Posterior cingulate gyrus (tissue), 11 donors: ENCODE measurements around the gene FBXL20.

Experiments
- DNase-seq, 10 donors: peaks; one replicate each; pipeline versions ENCODE4 v3.0.0 to v3.0.0-alpha.2; 2020 to 2021; ENCODE audit warnings: mixed read lengths in 3 of 10
- intact Hi-C: fragments of 100-400 bp; cut with DNase I; formaldehyde crosslinking; loops from one replicate; pipeline ENCODE4 v1.15.1; 2023

The FBXL20 gene

GRCh38 chr17:39231591-39232551 lies 169.6 kb downstream of the FBXL20 start:
- intact Hi-C loops = loop anchor here (2.0 kb wide), 1 partner anchor 249 kb away; no protein-coding TSS in a partner anchor
- DNase-seq = peak in 7 of 10 donors; percentile 37 to 93 (median 58)

DNA sequence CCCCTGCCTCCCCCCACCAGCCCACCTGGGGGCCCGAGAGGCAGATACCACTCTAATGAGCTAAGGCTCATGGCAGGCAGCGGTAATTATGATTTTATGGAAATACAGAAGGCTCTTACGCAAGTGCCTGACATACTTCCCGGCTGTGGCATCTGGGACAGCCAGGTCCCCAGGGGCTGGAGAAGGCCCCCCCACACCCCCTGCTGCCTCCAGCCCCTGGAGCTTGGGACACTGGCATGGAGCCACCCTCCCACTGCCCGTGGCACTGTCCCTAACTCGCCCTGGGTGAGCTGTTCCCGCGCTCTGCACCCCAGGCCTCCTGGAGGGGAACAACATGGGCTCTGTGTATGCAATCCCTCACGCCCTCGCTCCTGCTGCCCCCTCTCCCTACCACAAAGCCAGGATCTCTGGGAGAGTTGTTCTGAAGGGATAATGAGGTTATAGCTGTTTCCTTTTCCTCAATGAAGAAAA lies 170.3 kb downstream of the FBXL20 start:
- intact Hi-C loops = no loop called here
- DNase-seq = peak in 3 of 10 donors; percentile 62 to 70 (median 66)

DNA sequence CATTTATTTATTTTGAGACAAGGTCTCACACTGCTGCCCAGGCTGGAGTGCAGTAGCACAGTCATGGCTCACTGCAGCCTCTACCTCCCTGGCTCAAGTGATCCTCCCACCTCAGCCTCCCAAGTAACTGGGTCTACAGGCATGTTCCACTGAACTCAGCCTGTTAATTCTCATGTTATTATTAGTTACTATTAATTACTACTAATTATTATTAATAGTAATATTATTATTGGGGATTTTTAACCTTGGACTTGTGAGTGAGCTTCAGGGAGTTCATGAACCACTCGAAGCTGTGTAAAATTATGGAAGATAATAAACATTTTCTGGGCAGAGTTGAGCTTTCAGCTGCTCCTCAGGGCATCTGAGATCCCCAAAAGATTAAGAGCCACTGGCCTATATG lies 171.1 kb downstream of the FBXL20 start:
- intact Hi-C loops = no loop called here
- peak in 3 of 10 donors; percentile 8 to 57 (median 39) for DNase-seq

DNA sequence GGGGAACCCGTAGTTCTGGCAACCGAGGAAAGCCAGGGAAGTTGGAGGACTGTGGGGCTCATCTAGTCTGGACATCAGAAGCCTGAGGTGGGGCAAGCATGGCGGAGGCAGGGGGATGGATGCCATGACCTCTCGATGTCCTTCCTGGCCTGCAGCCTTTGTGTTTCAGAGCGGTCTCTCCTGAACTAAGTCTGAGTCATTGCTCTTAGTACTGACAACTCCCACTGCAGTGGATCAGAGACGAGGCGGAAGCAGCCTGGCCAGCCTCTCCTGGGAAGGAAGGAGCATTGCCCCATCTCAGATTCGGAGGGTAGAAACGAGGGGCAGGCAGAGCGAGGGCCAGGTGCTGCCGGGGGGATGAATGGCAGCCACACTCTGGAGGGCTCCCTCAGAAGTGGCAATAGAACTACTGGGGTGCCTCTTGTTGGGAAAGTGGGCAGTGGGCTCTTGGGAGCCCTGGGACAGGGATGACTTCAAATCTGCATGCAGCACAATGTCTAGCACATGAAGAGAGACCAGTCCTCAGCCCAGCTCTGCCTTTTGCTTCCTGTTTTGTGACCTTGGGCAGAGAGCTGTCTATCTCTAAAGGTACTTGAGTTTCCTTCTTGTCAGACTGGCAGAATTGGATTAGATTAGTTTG lies 172.0 kb downstream of the FBXL20 start:
- intact Hi-C loops = no loop called here
- peak in 3 of 10 donors; percentile 60 to 82 (median 69) for DNase-seq

DNA sequence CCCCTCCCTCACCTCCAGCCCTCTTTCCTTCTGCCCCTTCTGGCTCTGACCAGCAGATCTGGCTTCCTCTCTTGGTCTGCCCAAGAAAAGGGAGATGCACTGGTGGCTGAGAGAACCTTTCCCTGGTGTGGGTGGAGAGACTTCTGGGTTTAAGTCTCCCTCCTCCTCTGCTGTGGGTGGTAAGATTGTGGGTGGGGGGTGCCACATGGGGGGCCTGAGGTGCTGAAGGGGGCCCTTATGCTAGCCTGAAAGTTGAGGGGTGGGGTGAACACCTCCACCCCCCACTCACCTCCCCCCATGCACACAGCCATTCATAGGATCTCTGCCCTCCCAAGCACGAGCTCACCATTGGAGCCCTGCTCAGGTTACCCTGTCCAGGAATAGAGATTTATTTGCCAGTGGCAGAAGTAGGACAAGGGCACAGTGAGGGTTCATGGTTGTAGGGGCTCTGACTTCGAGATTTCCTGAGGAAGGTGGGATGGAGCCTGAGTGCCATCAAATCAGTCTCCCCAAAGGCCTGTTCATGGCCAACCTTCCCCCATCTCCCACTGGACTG lies 174.0 kb downstream of the FBXL20 start:
- intact Hi-C loops = no loop called here
- DNase-seq = peak in 2 of 10 donors; percentile 2 to 8

DNA sequence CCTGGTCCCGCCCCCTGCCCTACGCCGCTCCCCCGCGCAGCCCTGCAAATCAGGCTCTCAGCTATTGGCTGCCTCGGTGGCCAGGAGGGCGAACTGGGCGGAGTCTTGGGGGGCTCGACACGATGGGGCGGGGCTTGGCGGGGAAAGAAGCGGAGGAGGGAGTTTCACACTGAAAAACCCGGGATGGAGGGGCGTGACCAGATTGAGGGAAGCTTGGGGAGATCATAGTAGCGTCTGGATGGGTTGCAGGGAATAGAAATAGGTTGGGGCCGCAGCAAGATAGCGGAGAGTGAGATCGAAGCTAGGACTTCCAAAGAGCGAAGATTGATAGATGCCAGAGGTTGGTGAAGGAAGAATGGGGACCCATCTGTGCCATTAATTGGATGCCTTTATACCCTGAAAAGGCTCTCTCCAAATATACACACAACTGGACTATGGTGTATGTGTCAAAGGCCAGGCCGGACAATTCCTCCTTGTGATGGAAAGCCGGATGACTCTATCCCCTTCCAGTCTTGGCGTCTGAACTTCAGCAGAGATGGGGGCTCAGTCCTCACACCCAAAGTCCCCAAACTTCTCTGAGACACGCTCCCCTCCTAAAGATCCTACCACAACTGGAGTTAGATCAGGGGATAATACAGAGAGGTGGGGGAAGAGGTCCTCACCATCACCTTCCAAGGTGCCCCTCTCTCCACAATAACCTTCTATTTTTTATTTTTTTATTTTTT lies 175.3 kb downstream of the FBXL20 start:
- DNase-seq = peak in 9 of 10 donors; percentile 38 to 97 (median 81)

DNA sequence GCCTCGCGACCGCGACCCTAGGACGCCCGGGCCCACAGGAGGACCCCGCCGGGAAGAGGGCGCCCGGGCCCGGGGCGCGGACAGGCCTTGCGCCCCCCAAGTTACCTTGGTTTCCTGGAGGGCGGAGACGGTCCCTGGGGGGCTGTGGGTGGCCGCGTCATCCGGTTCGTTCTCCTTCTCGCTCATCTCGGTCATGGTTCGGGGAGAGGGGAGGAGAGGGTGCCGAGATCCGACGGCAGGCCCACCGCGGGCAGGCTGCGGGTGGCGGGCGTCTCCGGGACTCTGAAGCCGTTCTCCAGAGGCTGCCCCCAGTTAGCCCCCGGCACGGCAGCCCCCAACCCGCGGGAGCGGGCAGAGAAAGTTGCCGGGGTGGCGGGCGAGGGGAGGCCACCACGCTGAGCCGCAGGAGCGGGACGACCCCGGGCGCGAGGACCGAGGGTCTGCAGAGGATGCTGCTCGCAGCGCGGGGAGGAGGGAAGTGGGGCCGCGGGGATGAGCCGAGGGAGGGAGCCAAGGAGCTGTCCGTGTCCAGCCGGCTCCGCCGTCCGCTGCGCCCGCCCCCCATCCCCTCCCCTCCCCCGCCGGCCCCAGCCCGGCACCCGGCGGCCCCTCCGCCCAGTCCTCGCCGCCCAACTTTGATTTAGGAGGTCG lies 176.0 kb downstream of the FBXL20 start, which contains the start of gene STAC2:
TSS of gene STAC2 (minus strand) at position 638 of the 651 bp plus-strand sequence. CDS start at position 195, 443 bp downstream.
- DNase-seq = no peak
- intact Hi-C loops = no loop called here

More for the DNA sequence above, 175.3 kb downstream of the FBXL20 start:
- intact Hi-C loops = no loop called here

DNA sequence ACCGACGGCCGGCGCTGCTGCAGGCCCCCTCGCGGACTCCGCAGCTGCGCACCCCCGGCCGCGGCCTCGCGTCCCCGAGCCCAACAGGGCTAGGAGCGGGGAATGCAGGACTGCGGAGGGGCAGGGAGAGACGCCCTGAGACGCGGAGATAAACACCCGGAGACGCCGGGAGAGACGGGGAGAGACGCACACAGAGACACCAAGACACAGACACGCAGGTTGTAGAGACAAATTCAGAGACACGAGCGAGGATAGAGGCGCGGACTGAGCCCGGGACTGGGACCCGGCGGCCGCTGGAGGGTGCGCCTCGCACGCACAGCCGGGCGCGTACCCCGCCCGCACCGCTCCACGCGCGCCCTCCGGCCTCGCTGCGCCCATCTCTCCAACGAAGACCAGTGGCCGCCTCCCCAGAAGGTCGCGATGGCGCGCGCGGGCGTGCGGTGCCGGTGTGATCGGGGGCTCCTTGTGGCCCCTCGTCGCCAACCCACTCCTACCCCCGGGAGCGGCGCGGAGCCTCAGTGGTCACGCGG lies 176.6 kb downstream of the FBXL20 start:
- peak in 1 of 10 donors; percentile 84 for DNase-seq
- intact Hi-C loops = no loop called here

DNA sequence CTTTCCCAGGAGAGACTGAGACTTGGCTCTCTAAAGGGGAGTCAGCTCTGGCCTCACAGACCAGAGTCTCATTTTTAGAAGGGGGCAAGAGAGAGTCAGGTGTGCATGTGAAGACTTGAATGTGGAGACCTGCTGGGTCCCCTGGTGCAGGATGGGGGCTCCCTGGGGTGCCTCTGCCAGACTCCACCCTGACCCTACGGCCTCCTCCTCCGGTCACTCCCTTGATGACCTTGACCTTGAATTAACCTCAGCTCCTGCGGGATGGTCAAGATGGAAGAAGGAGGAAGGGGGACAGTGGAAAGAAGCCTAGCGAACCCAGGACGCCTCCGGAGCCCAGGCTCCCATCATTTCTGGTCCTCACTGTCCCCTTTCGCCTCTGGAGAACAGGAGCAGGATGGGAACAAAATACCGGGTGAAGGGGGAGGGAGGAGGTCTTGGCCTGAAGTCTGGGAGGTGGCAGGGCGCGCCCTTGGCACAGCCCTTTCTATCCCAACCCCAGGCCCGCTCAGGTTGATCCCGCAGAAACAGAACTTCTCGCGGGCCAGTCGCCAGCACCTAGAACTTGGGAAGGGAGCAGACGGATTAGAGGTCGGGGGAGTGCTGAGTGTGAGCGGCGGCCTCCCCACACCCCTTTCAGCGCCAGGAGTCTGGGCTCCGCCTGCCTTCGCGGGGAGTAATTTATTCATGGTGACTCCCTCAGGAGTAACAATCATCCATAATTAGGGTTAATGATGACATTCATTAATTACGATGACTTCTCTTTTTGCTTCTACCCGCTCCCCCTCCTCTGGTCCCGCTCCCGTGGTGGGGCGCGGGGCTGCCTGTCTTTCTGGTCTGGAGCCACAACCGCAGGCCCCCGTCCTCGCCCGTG lies 177.3 kb downstream of the FBXL20 start:
- intact Hi-C loops = no loop called here
- DNase-seq = no peak

DNA sequence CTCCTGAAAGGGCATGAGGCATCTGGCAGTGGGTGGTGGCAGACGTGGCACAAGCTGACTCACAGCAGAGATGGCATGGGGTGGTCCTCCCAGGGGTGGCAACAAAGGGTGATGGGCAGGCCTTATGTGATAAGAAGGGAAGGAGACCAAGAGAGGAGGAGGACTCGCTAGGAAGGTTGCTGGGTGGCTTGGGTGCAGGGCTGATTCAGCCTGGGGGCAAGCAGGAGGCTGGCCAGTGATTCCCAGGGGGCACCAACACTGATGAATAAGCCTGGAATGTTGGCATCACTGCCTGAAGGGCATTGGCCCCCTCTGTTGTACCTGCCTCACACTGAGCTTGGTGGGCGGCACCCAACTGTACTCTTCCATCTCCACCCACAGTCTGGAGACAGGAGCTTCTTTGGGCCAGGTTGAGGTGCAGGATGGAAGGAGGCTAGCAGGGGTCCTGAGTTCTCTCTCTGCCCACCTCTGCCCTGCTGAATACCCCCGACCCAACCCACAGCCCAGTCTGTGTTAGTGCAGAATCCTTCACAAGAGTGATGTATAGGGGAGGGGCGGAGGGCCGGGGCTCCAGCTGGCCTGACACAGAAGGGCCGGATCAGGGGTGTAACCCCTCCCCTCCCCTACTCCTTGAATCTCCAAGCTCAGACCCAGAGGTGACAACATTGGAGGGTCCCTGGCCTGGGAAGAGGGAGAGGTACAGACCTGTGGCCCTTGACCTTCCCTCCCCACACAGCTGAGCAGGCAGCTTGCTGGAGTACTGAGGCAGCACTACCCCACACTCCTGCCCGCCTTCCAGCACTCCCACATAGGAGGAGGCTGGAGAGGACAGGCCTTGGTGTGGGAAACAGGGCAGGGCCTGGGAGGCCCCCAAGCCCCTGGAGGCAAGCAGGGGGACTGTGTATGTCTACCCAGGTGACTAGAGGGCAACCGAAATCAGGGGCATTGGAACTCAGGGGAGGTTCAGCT lies 178.3 kb downstream of the FBXL20 start:
- intact Hi-C loops = no loop called here
- DNase-seq = no peak

- no peak for DNase-seq
- intact Hi-C loops = no loop called here
These were observed 179.3 kb downstream of the FBXL20 start for GRCh38 chr17:39222151-39222550.

- intact Hi-C loops = no loop called here
- DNase-seq = no peak
These were observed 179.9 kb downstream of the FBXL20 start for GRCh38 chr17:39221572-39221971.

DNA sequence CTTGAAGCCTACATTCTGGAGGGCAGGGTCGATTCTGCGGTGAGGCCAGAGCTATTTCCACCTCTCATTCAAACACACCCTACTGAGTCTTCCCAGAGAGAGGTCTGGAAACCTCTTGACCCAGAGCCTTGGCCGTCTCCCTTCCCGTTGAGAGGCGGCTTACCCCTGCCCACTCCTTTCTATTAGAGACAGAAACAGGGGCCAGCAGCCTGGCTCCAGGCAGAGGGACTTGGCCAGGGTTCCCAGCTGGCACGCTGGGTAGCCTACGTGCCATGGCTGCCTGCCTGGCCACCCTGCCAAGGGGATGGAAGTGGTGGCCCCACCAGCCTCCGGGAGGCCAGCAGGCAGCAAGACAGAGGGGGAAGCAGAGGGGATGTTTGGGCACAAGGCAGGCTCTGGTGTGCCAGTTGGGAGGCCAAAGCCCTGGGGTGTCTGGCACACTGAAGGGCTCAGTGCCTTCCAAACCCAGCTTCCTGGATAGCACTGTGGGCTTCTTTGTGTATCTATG lies 181.7 kb downstream of the FBXL20 start:
- peak in 7 of 10 donors; percentile 48 to 93 (median 77) for DNase-seq
- intact Hi-C loops = no loop called here

DNA sequence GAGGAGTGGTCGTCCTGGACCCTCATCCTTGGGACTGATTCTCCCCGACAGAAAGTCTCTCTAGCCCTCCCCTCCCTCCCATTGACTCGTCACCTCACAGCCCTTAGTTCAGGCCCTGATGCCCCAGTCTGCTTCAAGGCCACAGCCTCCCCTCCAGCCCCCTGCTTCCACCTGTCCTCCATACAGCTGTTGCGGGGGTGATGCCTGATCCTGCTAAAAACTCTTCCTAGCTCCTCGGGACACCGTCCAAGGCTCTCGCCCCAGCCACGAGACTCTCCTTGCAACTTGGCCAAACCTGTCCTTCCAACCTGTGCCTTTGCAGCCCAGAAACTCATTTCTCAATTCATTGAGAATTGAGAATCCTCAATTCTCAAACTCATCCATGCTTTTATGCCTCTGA lies 182.5 kb downstream of the FBXL20 start:
- DNase-seq = no peak
- intact Hi-C loops = no loop called here

GRCh38 chr17:39217734-39218369 lies 183.6 kb downstream of the FBXL20 start:
- no peak for DNase-seq
- intact Hi-C loops = no loop called here

- peak in 2 of 10 donors; percentile 71 to 83 for DNase-seq
- intact Hi-C loops = no loop called here
These were observed 187.6 kb downstream of the FBXL20 start for GRCh38 chr17:39213852-39214251.
